K562 (cell line): ENCODE results near the gene MGAT4B. TPM values are rescaled to one million over a fixed set of nuclear protein-coding genes. Genes with fewer than 3 reads are reported as not detected.

ENCODE experiments used
- C11orf30 ChIP-seq: fragments of 450-650 bp; IDR thresholded peaks from 2 replicates; pipeline ENCODE4 v1.6.1; 2016; ENCODE audit warnings: low read depth, mild to moderate bottlenecking
- CBFB ChIP-seq: sonication (generic); formaldehyde crosslinking; IDR thresholded peaks from 2 replicates; pipeline ENCODE4 v1.4.0; 2020; ENCODE audit warnings: mild to moderate bottlenecking, missing genetic modification reagents
- EWSR1 ChIP-seq: fragments of 450-650 bp; IDR thresholded peaks from 2 replicates; pipeline ENCODE4 v1.6.1; 2018; ENCODE audit warnings: borderline replicate concordance, mild to moderate bottlenecking, low read depth, moderate library complexity; ENCODE audit not compliant: partially characterized antibody
- FOSL1 ChIP-seq: fragments of 200-800 bp; sonication (Bioruptor generic); conservative IDR thresholded peaks from 2 replicates; pipeline ENCODE4 v1.6.1; 2016; ENCODE audit warnings: missing genetic modification characterization, missing compliant biosample characterization
- GATAD2A ChIP-seq: fragments of 450-650 bp; IDR thresholded peaks from 2 replicates; pipeline ENCODE4 v1.6.1; 2017
- HMGN3 ChIP-seq: IDR thresholded peaks from 2 replicates; pipeline ENCODE4 v1.6.1; 2011; ENCODE audit warnings: borderline replicate concordance, low read depth, mild to moderate bottlenecking, mixed read lengths, low read length; ENCODE audit not compliant: insufficient read length; ENCODE audit errors: extremely low read depth
- KDM5B ChIP-seq: fragments of 200-600 bp; sonication (generic); IDR thresholded peaks from 2 replicates; pipeline ENCODE4 v1.6.1; 2012; ENCODE audit warnings: low read depth, mild to moderate bottlenecking, moderate library complexity, low read length, control low read depth, inconsistent platforms; ENCODE audit not compliant: insufficient replicate concordance
- NFXL1 ChIP-seq: fragments of 450-650 bp; formaldehyde crosslinking; IDR thresholded peaks from 2 replicates; pipeline ENCODE4 v1.4.0; 2021; ENCODE audit warnings: mild to moderate bottlenecking
- NR2C2 ChIP-seq, 2 experiments: fragments of 200-800 bp in 1 of 2; sonication (Bioruptor generic) in 1 of 2; sonication (generic) in 1 of 2; formaldehyde crosslinking in 1 of 2; IDR thresholded peaks; 2 replicates each; pipeline versions ENCODE4 v1.6.1 to v1.8.0; 2016 to 2022; ENCODE audit warnings: mild to moderate bottlenecking in 1 of 2, missing compliant biosample characterization in 1 of 2, missing genetic modification characterization in 1 of 2, missing genetic modification reagents in 1 of 2
- POLR2AphosphoS2 ChIP-seq: IDR thresholded peaks from 2 replicates; pipeline ENCODE4 v1.6.1; 2012; ENCODE audit warnings: low read length, improper control_type of control experiment
- POLR2AphosphoS5 ChIP-seq: IDR thresholded peaks from 2 replicates; pipeline ENCODE4 v1.6.1; 2011; ENCODE audit warnings: mild to moderate bottlenecking, low read depth, low read length, moderate library complexity; ENCODE audit not compliant: control insufficient read depth, insufficient read depth
- RBFOX2 ChIP-seq: fragments of 200-400 bp; formaldehyde crosslinking; IDR thresholded peaks from 2 replicates; pipeline ENCODE4 v1.6.1; 2017; ENCODE audit warnings: low read depth, mild to moderate bottlenecking, low read length, moderate library complexity
- THRB ChIP-seq: fragments of 450-650 bp; formaldehyde crosslinking; conservative IDR thresholded peaks from 2 replicates; pipeline ENCODE4 v1.4.0; 2022; ENCODE audit warnings: mild to moderate bottlenecking, missing genetic modification characterization
- ZFX ChIP-seq: sonication (generic); formaldehyde crosslinking; IDR thresholded peaks from 2 replicates; pipeline ENCODE4 v1.8.0; 2022; ENCODE audit warnings: mild to moderate bottlenecking, missing genetic modification reagents, moderate library complexity
- ZNF263 ChIP-seq: sonication (generic); formaldehyde crosslinking; IDR thresholded peaks from 2 replicates; pipeline ENCODE4 v1.8.0; 2022; ENCODE audit warnings: mild to moderate bottlenecking, missing genetic modification reagents, borderline replicate concordance
- ZNF274 ChIP-seq: IDR thresholded peaks from 2 replicates; pipeline ENCODE4 v1.6.1; 2011; ENCODE audit warnings: low read depth, mild to moderate bottlenecking, low read length, moderate library complexity, borderline replicate concordance
- ZNF695 ChIP-seq: fragments of 450-650 bp; formaldehyde crosslinking; IDR thresholded peaks from 2 replicates; pipeline ENCODE4 v1.4.0; 2020; ENCODE audit warnings: mild to moderate bottlenecking, moderate library complexity
- polyA plus RNA-seq, 8 experiments: library from polyadenylated mRNA; depleted of rRNA in 4 of 8; stranded (reverse) in 5 of 8; unstranded in 3 of 8; fragments of >200 nt; fragmentation: Nextera tagmentation in 2 of 8; fragmentation: Illumina TruSeq in 1 of 8; extraction: Ambion mirVana in 2 of 8; extraction: Trizol in 1 of 8; gene quantifications; 2 replicates each; pipeline versions ENCODE4 v1.2.1 to v1.2.3, GENCODE V29; 2011 to 2014; ENCODE audit warnings: inconsistent platforms in 1 of 8, missing spikeins in 1 of 8
- total RNA-seq, 7 experiments: library from RNA; depleted of rRNA in 6 of 7; stranded (reverse); fragments of >200 nt in 6 of 7; fragmentation: Illumina TruSeq in 2 of 7; extraction: Trizol in 2 of 7; gene quantifications; 2 replicates each; pipeline versions ENCODE4 v1.2.1 to v1.2.3, GENCODE V29; 2011 to 2021; ENCODE audit warnings: low replicate concordance in 1 of 7

The MGAT4B gene
- total and polyA plus RNA-seq, 9 of the 15 experiments (the other 6 are each of a cell fraction or from before 2014, with no cell fraction given), result 0.34 to 133 (median 75.4) TPM

- TF ChIP-seq EWSR1 (peak; percentile 13), NFXL1 (0 out of 2 replicates have a peak, but pooled peaks have one; percentile 61), KDM5B (peak; percentile 5), FOSL1 (tag) (0 out of 2 replicates have a peak, but pooled peaks have one; percentile 30), POLR2AphosphoS2 (peak; percentile 80), ZFX (CRISPR knock-in tag) (peak; percentile 27), THRB (0 out of 2 replicates have a peak, but pooled peaks have one; percentile 29), HMGN3 (peak; percentile 35), GATAD2A (no peak), ZNF263 (CRISPR knock-in tag) (no peak), CBFB (CRISPR knock-in tag) (no peak), C11orf30 (peak; percentile 16; the same call in 1 of the 2 replicates), RBFOX2 (peak; percentile 21; the same call in 1 of the 2 replicates), ZNF695 (0 out of 2 replicates have a peak, but pooled peaks have one; percentile 52), NR2C2 (CRISPR knock-in tag; IDR thresholded peaks at IDR 0.05) (no peak), NR2C2 (tag; IDR thresholded peaks at IDR 0.05) (no peak), POLR2AphosphoS5 (peak; percentile 36; the same call in 1 of the 2 replicates), ZNF274 (no peak)
These were observed 30.7 kb upstream of the MGAT4B start (continued) for GRCh38 chr5:179837076-179838011.
